ENCODE results near the gene NTSR1. TPM values are rescaled to one million over a fixed set of nuclear protein-coding genes. Genes with fewer than 3 reads are reported as not detected.

NTSR1 gene
- total and polyA plus RNA-seq, 3 experiments from 2014 or later = not detected

- H3K27me3 ChIP-seq (ENCODE audit: insufficient read depth, low read length, poor library complexity, severe bottlenecking) = no peaks in the 10 kb centered on the region
- H3K27ac ChIP-seq (ENCODE audit: low read depth, low read length) = no peak overlapping the region
- no peaks in the 10 kb centered on the region for H3K36me3 ChIP-seq (ENCODE audit: insufficient read depth, low read length)
- Mint-ChIP-seq H3K27me3 (no peaks in the 10 kb centered on the region), H3K4me3 (peak overlapping the region in 1 of 7 donors; percentile 48), H3K27ac (peak overlapping the region in 2 of 8 donors; percentile 42 to 72), H3K9me3 (no peaks in the 10 kb centered on the region), H3K4me1 (peaks cover 29 to 56% (median 37%) of the 10 kb centered on the region in 3 donors), H3K36me3 (no peaks in the 10 kb centered on the region)
- H3K4me1 ChIP-seq (ENCODE audit: insufficient read depth, low read length) = peaks cover 47% of the 10 kb centered on the region
- CTCF ChIA-PET = interaction anchor here (1.7 kb wide), 1 partner anchor 35 kb away, joined by 5 read pairs; no protein-coding TSS in a partner anchor
- no peak overlapping the region for H3K4me3 ChIP-seq (ENCODE audit: low read length)
- H3K9me3 ChIP-seq (ENCODE audit: low read length) = no peaks in the 10 kb centered on the region
- no peak for DNase-seq
- POLR2A ChIA-PET = no interaction called here
Observed at GRCh38 chr20:62772990-62773844, 64.6 kb downstream of the NTSR1 start.

GRCh38 chr20:62773845-62774714, 65.4 kb downstream of the NTSR1 start:
- peaks cover 47% of the 10 kb centered on the region for H3K4me1 ChIP-seq (ENCODE audit: insufficient read depth, low read length)

GRCh38 chr20:62774762-62775161, 66.1 kb downstream of the NTSR1 start:
- H3K4me1 Mint-ChIP-seq = peaks cover 31 to 50% (median 40%) of the 10 kb centered on the region in 3 donors
- no peak overlapping the region for H3K4me3 ChIP-seq (ENCODE audit: low read length)

More at GRCh38 chr20:62773845-62774714, 65.4 kb downstream of the NTSR1 start:
- H3K27ac Mint-ChIP-seq = peak overlapping the region in 4 of 8 donors; percentile 54 to 90 (median 65)
- no peaks in the 10 kb centered on the region for H3K27me3 Mint-ChIP-seq
- Histone ChIP-seq H3K9me3 (ENCODE audit: low read length) (no peaks in the 10 kb centered on the region), H3K27ac (ENCODE audit: low read depth, low read length) (no peak overlapping the region), H3K36me3 (ENCODE audit: insufficient read depth, low read length) (no peaks in the 10 kb centered on the region), H3K4me3 (ENCODE audit: low read length) (no peak overlapping the region), H3K27me3 (ENCODE audit: insufficient read depth, low read length, poor library complexity, severe bottlenecking) (no peaks in the 10 kb centered on the region)
- no peaks in the 10 kb centered on the region for H3K9me3 Mint-ChIP-seq
- peaks cover 31 to 54% (median 40%) of the 10 kb centered on the region in 3 donors for H3K4me1 Mint-ChIP-seq
- POLR2A ChIA-PET = interaction anchor here (0.5 kb wide), 1 partner anchor 95 kb away, joined by 3 read pairs; no protein-coding TSS in a partner anchor
- no peaks in the 10 kb centered on the region for H3K36me3 Mint-ChIP-seq
- H3K4me3 Mint-ChIP-seq = peak overlapping the region in 1 of 7 donors; percentile 32
- DNase-seq = no peak
- CTCF ChIA-PET = interaction anchor here (1.7 kb wide), 1 partner anchor 34 kb away, joined by 5 read pairs; no protein-coding TSS in a partner anchor

GRCh38 chr20:62775206-62775605, 66.6 kb downstream of the NTSR1 start:
- peak overlapping the region; percentile 9 for H3K27ac ChIP-seq (ENCODE audit: low read depth, low read length)
- H3K4me1 ChIP-seq (ENCODE audit: insufficient read depth, low read length) = peaks cover 47% of the 10 kb centered on the region
- Mint-ChIP-seq H3K36me3 (no peaks in the 10 kb centered on the region), H3K4me1 (peaks cover 31 to 50% (median 40%) of the 10 kb centered on the region in 3 donors), H3K4me3 (peak overlapping the region in 1 of 7 donors; percentile 41), H3K9me3 (no peaks in the 10 kb centered on the region), H3K27ac (peak overlapping the region in 6 of 8 donors; percentile 39 to 90 (median 77)), H3K27me3 (no peaks in the 10 kb centered on the region)
- POLR2A ChIA-PET = interaction anchor here (0.5 to 1.3 kb wide), 2 partner anchors 15 to 19 kb away, joined by 5 to 7 read pairs; no protein-coding TSS in a partner anchor
- DNase-seq = no peak
- no peaks in the 10 kb centered on the region for H3K36me3 ChIP-seq (ENCODE audit: insufficient read depth, low read length)
- CTCF ChIA-PET = no interaction called here
- no peaks in the 10 kb centered on the region for H3K27me3 ChIP-seq (ENCODE audit: insufficient read depth, low read length, poor library complexity, severe bottlenecking)
- H3K4me3 ChIP-seq (ENCODE audit: low read length) = peak overlapping the region; percentile 60
- H3K9me3 ChIP-seq (ENCODE audit: low read length) = no peaks in the 10 kb centered on the region

More at GRCh38 chr20:62774762-62775161, 66.1 kb downstream of the NTSR1 start:
- H3K27me3 Mint-ChIP-seq = no peaks in the 10 kb centered on the region
- POLR2A ChIA-PET = interaction anchor here (0.5 kb wide), 2 partner anchors 15 to 95 kb away, joined by 3 to 5 read pairs; no protein-coding TSS in a partner anchor
- H3K36me3 Mint-ChIP-seq = no peaks in the 10 kb centered on the region
- no peaks in the 10 kb centered on the region for H3K9me3 Mint-ChIP-seq
- H3K4me3 Mint-ChIP-seq = peak overlapping the region in 1 of 7 donors; percentile 20
- no peaks in the 10 kb centered on the region for H3K36me3 ChIP-seq (ENCODE audit: insufficient read depth, low read length)
- DNase-seq = no peak
- peak overlapping the region; percentile 9 for H3K27ac ChIP-seq (ENCODE audit: low read depth, low read length)
- H3K27ac Mint-ChIP-seq = peak overlapping the region in 6 of 8 donors; percentile 32 to 90 (median 64)
- no peaks in the 10 kb centered on the region for H3K9me3 ChIP-seq (ENCODE audit: low read length)
- H3K27me3 ChIP-seq (ENCODE audit: insufficient read depth, low read length, poor library complexity, severe bottlenecking) = no peaks in the 10 kb centered on the region
- CTCF ChIA-PET = no interaction called here
- H3K4me1 ChIP-seq (ENCODE audit: insufficient read depth, low read length) = peaks cover 47% of the 10 kb centered on the region

- Mint-ChIP-seq H3K27me3 (no peaks in the 10 kb centered on the region), H3K27ac (peak overlapping the region; percentile 64 to 91 (median 89)), H3K36me3 (no peaks in the 10 kb centered on the region), H3K4me3 (peak overlapping the region in 6 of 7 donors; percentile 57 to 88 (median 64)), H3K9me3 (no peaks in the 10 kb centered on the region), H3K4me1 (peaks cover 31 to 50% (median 40%) of the 10 kb centered on the region in 3 donors)
- peaks cover 47% of the 10 kb centered on the region for H3K4me1 ChIP-seq (ENCODE audit: insufficient read depth, low read length)
- peak overlapping the region; percentile 75 for H3K27ac ChIP-seq (ENCODE audit: low read depth, low read length)
- H3K4me3 ChIP-seq (ENCODE audit: low read length) = peak overlapping the region; percentile 60
- ChIA-PET CTCF (interaction anchor here (0.6 kb wide), 1 partner anchor 95 kb away, joined by 4 read pairs; no protein-coding TSS in a partner anchor), POLR2A (interaction anchor here (0.9 to 1.3 kb wide), 2 partner anchors 18 to 35 kb away, joined by 3 to 7 read pairs; no protein-coding TSS in a partner anchor)
- H3K27me3 ChIP-seq (ENCODE audit: insufficient read depth, low read length, poor library complexity, severe bottlenecking) = no peaks in the 10 kb centered on the region
- DNase-seq = no peak
- H3K9me3 ChIP-seq (ENCODE audit: low read length) = no peaks in the 10 kb centered on the region
- H3K36me3 ChIP-seq (ENCODE audit: insufficient read depth, low read length) = no peaks in the 10 kb centered on the region
Observed at GRCh38 chr20:62776035-62776691, 67.5 kb downstream of the NTSR1 start.

- no peaks in the 10 kb centered on the region for H3K27me3 Mint-ChIP-seq
- no peaks in the 10 kb centered on the region for H3K27me3 ChIP-seq (ENCODE audit: insufficient read depth, low read length, poor library complexity, severe bottlenecking)
- H3K27ac ChIP-seq (ENCODE audit: low read depth, low read length) = peak overlapping the region; percentile 75
- peak in 4 of 5 donors; percentile 38 to 80 (median 52) for DNase-seq
- no peaks in the 10 kb centered on the region for H3K36me3 Mint-ChIP-seq
- H3K4me3 Mint-ChIP-seq = peak overlapping the region in 6 of 7 donors; percentile 57 to 88 (median 66)
- H3K4me1 ChIP-seq (ENCODE audit: insufficient read depth, low read length) = peaks cover 47% of the 10 kb centered on the region
- H3K4me1 Mint-ChIP-seq = peaks cover 31 to 50% (median 40%) of the 10 kb centered on the region in 3 donors
- no peaks in the 10 kb centered on the region for H3K36me3 ChIP-seq (ENCODE audit: insufficient read depth, low read length)
- no peaks in the 10 kb centered on the region for H3K9me3 Mint-ChIP-seq
- peak overlapping the region; percentile 47 to 91 (median 88) for H3K27ac Mint-ChIP-seq
- CTCF ChIA-PET = interaction anchor here (0.6 kb wide), 1 partner anchor 94 kb away, joined by 4 read pairs; no protein-coding TSS in a partner anchor
- POLR2A ChIA-PET = interaction anchor here (0.9 to 1.3 kb wide), 2 partner anchors 17 to 36 kb away, joined by 3 to 7 read pairs; no protein-coding TSS in a partner anchor
- peak overlapping the region; percentile 60 for H3K4me3 ChIP-seq (ENCODE audit: low read length)
- H3K9me3 ChIP-seq (ENCODE audit: low read length) = no peaks in the 10 kb centered on the region
Observed at GRCh38 chr20:62776692-62777527, 68.3 kb downstream of the NTSR1 start.
